Sigmoid colon (tissue), 7 donors: ENCODE data around the gene XPR1. TPM values are rescaled to one million over a fixed set of nuclear protein-coding genes. Genes with fewer than 3 reads are reported as not detected.

Source experiments
- DNase-seq: peaks from one replicate; pipeline ENCODE4 v3.0.0-alpha.2; 2019
- H3K27ac ChIP-seq, 4 donors: fragments of 200-600 bp; sonication (generic); one replicate each; pipeline ENCODE4 v1.5.1; 2016 to 2019; ENCODE audit warnings: mild to moderate bottlenecking in 1 of 4
- H3K27me3 ChIP-seq, 3 donors: fragments of 200-600 bp; sonication (generic); one replicate each; pipeline ENCODE4 v1.5.1; 2019; ENCODE audit warnings: mild to moderate bottlenecking in 1 of 3
- H3K36me3 ChIP-seq, 4 donors: fragments of 200-600 bp; sonication (generic); one replicate each; pipeline ENCODE4 v1.5.1; 2016 to 2019
- H3K4me1 ChIP-seq, 4 donors: fragments of 200-600 bp; sonication (generic); one replicate each; pipeline ENCODE4 v1.5.1; 2017 to 2019
- H3K4me3 ChIP-seq, 4 donors: fragments of 200-600 bp; sonication (generic); one replicate each; pipeline ENCODE4 v1.5.1; 2017 to 2019; ENCODE audit warnings: mild to moderate bottlenecking in 2 of 4, moderate library complexity in 1 of 4
- H3K9me3 ChIP-seq, 4 donors: fragments of 200-600 bp in 3 of 4; sonication (generic) in 3 of 4; one replicate each; pipeline versions ENCODE4 v1.5.1 to v1.6.1; 2013 to 2019
- EP300 ChIP-seq, 4 donors: sonication (generic); formaldehyde crosslinking; IDR thresholded peaks; one replicate each; pipeline ENCODE4 v1.6.1; 2017; ENCODE audit warnings: antibody characterized with exemption in 4 of 4
- POLR2A ChIP-seq, 2 donors: fragments of 450-650 bp; IDR thresholded peaks; one replicate each; pipeline ENCODE4 v1.6.1; 2016; ENCODE audit warnings: antibody characterized with exemption in 2 of 2, mild to moderate bottlenecking in 2 of 2, moderate library complexity in 2 of 2
- POLR2AphosphoS5 ChIP-seq, 4 donors: sonication (generic); formaldehyde crosslinking; IDR thresholded peaks; one replicate each; pipeline ENCODE4 v1.6.1; 2017; ENCODE audit warnings: antibody characterized with exemption in 4 of 4
- WGBS, 2 donors: extraction: QIAGEN DNeasy Blood & Tissue Kit; methylation state at CpG; one replicate each; pipeline ENCODE4 v1.1.7; 2013; 5-methylcytosine and 5-hydroxymethylcytosine counted together
- intact Hi-C: fragments of 100-400 bp; cut with DNase I; formaldehyde crosslinking; loops from one replicate; pipeline ENCODE4 v1.15.1; 2023
- polyA plus RNA-seq, 3 donors: library from polyadenylated mRNA; stranded (reverse); fragments of 200-250 nt; gene quantifications; one replicate each; pipeline ENCODE4 v1.2.3, GENCODE V29; 2013
- total RNA-seq, 4 donors: library from RNA; depleted of rRNA; stranded (reverse); fragments of >200 nt; gene quantifications; one replicate each; pipeline ENCODE4 v1.1.0, GENCODE V29; 2016
- TF ChIP-seq, protein P1 (sequence below), 4 experiments: fragments of 450-650 bp in 3 of 4; fragments of 200-600 bp in 1 of 4; IDR thresholded peaks; one replicate each; pipeline ENCODE4 v1.5.1; 2016 to 2019; ENCODE audit warnings: antibody characterized with exemption in 4 of 4, mild to moderate bottlenecking in 3 of 4, moderate library complexity in 2 of 4
- donor health status: healthy with polysubstance abuse.
- donor health status: Bipolar disorder and iron deficiency.
- donor health status: healthy.

The XPR1 gene
- total and polyA plus RNA-seq, 7 donors, result 1.8 to 18.8 (median 11.3) TPM

- TF ChIP-seq, protein P1, sequence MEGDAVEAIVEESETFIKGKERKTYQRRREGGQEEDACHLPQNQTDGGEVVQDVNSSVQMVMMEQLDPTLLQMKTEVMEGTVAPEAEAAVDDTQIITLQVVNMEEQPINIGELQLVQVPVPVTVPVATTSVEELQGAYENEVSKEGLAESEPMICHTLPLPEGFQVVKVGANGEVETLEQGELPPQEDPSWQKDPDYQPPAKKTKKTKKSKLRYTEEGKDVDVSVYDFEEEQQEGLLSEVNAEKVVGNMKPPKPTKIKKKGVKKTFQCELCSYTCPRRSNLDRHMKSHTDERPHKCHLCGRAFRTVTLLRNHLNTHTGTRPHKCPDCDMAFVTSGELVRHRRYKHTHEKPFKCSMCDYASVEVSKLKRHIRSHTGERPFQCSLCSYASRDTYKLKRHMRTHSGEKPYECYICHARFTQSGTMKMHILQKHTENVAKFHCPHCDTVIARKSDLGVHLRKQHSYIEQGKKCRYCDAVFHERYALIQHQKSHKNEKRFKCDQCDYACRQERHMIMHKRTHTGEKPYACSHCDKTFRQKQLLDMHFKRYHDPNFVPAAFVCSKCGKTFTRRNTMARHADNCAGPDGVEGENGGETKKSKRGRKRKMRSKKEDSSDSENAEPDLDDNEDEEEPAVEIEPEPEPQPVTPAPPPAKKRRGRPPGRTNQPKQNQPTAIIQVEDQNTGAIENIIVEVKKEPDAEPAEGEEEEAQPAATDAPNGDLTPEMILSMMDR (IDR thresholded peaks at IDR 0.05), result no peak
- TF ChIP-seq POLR2AphosphoS5 (IDR thresholded peaks at IDR 0.05) (no peak), POLR2A (IDR thresholded peaks at IDR 0.05) (no peak), EP300 (IDR thresholded peaks at IDR 0.05) (no peak)
- Histone ChIP-seq H3K4me3 (no peak overlapping the region), H3K27me3 (no peaks in the 10 kb centered on the region), H3K4me1 (peaks cover 0 to 22% (median 9%) of the 10 kb centered on the region in 4 donors), H3K36me3 (peaks cover 5 to 36% (median 11%) of the 10 kb centered on the region in 4 donors), H3K9me3 (no peaks in the 10 kb centered on the region), H3K27ac (no peak overlapping the region)
- intact Hi-C loops, result no loop called here
- WGBS, 2 donors, result 75 to 80% methylated on average over 12 of the region's 12 CpGs
- no peak for DNase-seq
Observed at GRCh38 chr1:180917306-180918065, 285.7 kb downstream of the XPR1 start.

- no peaks in the 10 kb centered on the region for H3K27me3 ChIP-seq
- WGBS, 2 donors, result 67 to 85% methylated on average over 10 of the region's 10 CpGs
- H3K4me3 ChIP-seq, result no peak overlapping the region
- intact Hi-C loops, result no loop called here
- DNase-seq, result no peak
- TF ChIP-seq EP300 (IDR thresholded peaks at IDR 0.05) (no peak), POLR2A (IDR thresholded peaks at IDR 0.05) (no peak), POLR2AphosphoS5 (IDR thresholded peaks at IDR 0.05) (no peak)
- TF ChIP-seq, protein P1 (IDR thresholded peaks at IDR 0.05), result no peak
- no peak overlapping the region for H3K27ac ChIP-seq
- peaks cover 0 to 23% (median 11%) of the 10 kb centered on the region in 4 donors for H3K4me1 ChIP-seq
- peaks cover 5 to 36% (median 11%) of the 10 kb centered on the region in 4 donors for H3K36me3 ChIP-seq
- no peaks in the 10 kb centered on the region for H3K9me3 ChIP-seq
Observed at GRCh38 chr1:180918519-180918918, 286.7 kb downstream of the XPR1 start.

- H3K4me3 ChIP-seq, result no peak overlapping the region
- peaks cover 0 to 18% (median 5%) of the 10 kb centered on the region in 4 donors for H3K4me1 ChIP-seq
- no peak for DNase-seq
- intact Hi-C loops, result no loop called here
- H3K27ac ChIP-seq, result no peak overlapping the region
- H3K27me3 ChIP-seq, result no peaks in the 10 kb centered on the region
- TF ChIP-seq POLR2A (IDR thresholded peaks at IDR 0.05), result no peak
- TF ChIP-seq, protein P1 (IDR thresholded peaks at IDR 0.05), result no peak
- TF ChIP-seq EP300 (IDR thresholded peaks at IDR 0.05), result no peak
- TF ChIP-seq POLR2AphosphoS5 (IDR thresholded peaks at IDR 0.05), result no peak
- H3K36me3 ChIP-seq, result peaks cover 5 to 36% (median 11%) of the 10 kb centered on the region in 4 donors
- 79 to 87% methylated on average over 9 of the region's 9 CpGs for WGBS, 2 donors
- no peaks in the 10 kb centered on the region for H3K9me3 ChIP-seq
Observed at GRCh38 chr1:180919183-180919700, 287.4 kb downstream of the XPR1 start.

DNA sequence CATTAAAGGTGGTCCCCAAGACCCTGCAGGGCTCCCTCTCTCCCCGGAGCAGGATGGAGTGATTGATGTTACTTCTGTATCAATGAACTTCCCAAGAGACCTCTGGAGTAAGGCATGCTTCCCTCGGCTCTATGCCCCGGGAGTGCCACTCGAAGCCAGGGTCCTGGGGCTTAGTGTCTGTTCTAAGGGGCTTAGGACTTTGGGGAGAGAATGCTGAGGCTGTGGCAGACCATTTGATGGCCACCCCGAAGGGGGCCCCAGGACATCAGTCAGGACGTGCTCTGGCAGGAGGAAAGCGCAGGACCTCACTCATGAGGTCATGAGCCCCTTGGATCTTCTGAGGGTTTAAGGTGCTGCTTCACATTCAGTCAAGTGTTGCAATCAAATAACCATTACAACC, 288.4 kb downstream of the XPR1 start:
- DNase-seq, result no peak
- H3K27ac ChIP-seq, result no peak overlapping the region
- H3K4me1 ChIP-seq, result peaks cover 0 to 12% (median 5%) of the 10 kb centered on the region in 4 donors
- H3K4me3 ChIP-seq, result no peak overlapping the region
- H3K27me3 ChIP-seq, result no peaks in the 10 kb centered on the region
- WGBS, 2 donors, result 92 to 94% methylated on average over 7 of the region's 7 CpGs
- intact Hi-C loops, result no loop called here
- no peak for TF ChIP-seq POLR2A (IDR thresholded peaks at IDR 0.05)
- TF ChIP-seq POLR2AphosphoS5 (IDR thresholded peaks at IDR 0.05), result no peak
- TF ChIP-seq, protein P1 (IDR thresholded peaks at IDR 0.05), result no peak
- TF ChIP-seq EP300 (IDR thresholded peaks at IDR 0.05), result no peak
- H3K36me3 ChIP-seq, result peaks cover 5 to 36% (median 11%) of the 10 kb centered on the region in 4 donors
- H3K9me3 ChIP-seq, result no peaks in the 10 kb centered on the region
